SH-SY5Y (cell line): ENCODE data around the gene TBC1D4.

Experiments used
- GATA2 ChIP-seq: IDR thresholded peaks from 2 replicates; pipeline ENCODE4 v1.6.1; 2011; ENCODE audit warnings: mild to moderate bottlenecking, low read depth, low read length
- GATA3 ChIP-seq: IDR thresholded peaks from 2 replicates; pipeline ENCODE4 v1.6.1; 2011; ENCODE audit warnings: low read depth, mild to moderate bottlenecking, low read length, moderate library complexity

DNA sequence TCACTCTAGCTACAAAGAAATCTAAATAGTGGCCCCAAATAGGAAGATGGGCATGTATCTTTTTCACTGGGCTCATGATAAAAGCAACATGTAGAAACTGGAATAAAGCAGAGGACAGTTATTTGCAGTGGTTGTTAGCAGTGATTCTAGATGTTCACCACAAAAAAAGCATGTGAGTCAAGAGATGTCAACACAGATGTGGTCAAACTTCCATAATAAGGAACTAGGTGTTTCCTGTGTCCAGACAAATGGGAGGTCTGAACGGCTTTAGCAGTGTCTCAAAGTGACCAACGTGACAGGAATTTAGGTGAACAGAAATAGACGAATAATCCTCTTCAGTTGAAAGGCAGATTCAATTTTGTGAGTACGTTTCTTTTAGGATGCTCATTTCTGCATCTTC lies 162.7 kb downstream of the TBC1D4 start:
- TF ChIP-seq GATA2 (no peak), GATA3 (no peak)
